ENCODE measurements around the gene IVNS1ABP.

Gene IVNS1ABP

DNA sequence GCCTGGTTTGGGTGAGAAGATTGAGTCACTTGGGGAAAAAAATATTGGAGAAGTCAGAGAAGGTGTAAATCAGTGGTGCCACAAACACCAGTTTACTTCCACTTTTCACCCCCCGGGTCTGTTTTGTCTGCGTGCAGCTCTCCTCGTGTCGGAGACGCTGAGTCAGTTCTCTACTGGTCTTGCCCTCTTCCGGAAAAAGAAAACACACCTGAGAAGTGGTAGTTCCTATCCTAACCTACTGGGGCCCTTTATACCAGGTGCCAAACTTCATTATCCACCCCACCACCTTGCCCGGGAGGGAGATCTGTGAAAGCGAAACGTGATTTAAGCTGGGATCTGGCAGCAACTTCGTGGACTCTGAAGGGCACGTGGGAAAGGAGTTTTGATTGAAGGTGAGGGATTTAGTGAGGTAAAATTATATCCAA is 855 bp upstream of the IVNS1ABP start:
- peak overlapping the region; percentile 91 for H3K4me3 ChIP-seq (ENCODE audit: low read depth, low read length)
- TF ChIP-seq CTCF (IDR thresholded peaks at IDR 0.05; ENCODE audit: low read depth, low read length), result no peak

GRCh38 chr1:185316163-185317033 is 645 bp downstream of the IVNS1ABP start:
- no peak for TF ChIP-seq CTCF (IDR thresholded peaks at IDR 0.05; ENCODE audit: low read depth, low read length)
- H3K4me3 ChIP-seq (ENCODE audit: low read depth, low read length), result peak overlapping the region; percentile 91

DNA sequence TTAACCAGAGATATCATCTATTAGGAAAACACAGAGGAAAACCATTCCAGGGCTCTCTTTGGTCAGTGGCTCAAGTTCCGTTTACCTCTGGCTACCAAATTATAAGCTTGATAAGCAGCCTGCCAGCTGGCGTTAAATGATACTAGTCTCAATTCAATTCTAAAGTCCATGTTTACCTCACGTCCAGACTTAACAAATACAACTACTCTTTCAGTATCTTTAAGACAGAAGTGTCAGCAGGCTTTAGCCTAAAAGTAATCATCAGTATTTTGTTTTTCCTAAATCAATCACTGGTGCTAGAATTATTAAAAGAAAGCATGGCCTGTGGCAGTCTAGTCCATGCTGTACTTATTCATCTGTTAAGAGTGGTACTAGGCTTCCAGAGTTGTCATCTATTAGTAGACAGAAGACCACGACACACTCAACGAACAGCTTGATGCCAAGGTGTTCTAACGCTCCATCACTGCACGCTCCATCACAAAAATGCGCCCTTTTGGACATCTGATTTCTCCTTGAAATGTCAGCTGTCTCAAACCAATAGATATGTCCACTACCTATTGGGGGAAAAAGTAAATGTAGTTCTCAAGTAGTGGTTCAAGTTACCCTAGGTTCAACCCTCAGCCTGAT is 1.5 kb downstream of the IVNS1ABP start:
- peak overlapping the region; percentile 91 for H3K4me3 ChIP-seq (ENCODE audit: low read depth, low read length)
- no peak for TF ChIP-seq CTCF (IDR thresholded peaks at IDR 0.05; ENCODE audit: low read depth, low read length)

- TF ChIP-seq CTCF (IDR thresholded peaks at IDR 0.05; ENCODE audit: low read depth, low read length), result no peak
- H3K4me3 ChIP-seq (ENCODE audit: low read depth, low read length), result peak overlapping the region; percentile 91
These were observed 2.6 kb downstream of the IVNS1ABP start for GRCh38 chr1:185314411-185314810.

DNA sequence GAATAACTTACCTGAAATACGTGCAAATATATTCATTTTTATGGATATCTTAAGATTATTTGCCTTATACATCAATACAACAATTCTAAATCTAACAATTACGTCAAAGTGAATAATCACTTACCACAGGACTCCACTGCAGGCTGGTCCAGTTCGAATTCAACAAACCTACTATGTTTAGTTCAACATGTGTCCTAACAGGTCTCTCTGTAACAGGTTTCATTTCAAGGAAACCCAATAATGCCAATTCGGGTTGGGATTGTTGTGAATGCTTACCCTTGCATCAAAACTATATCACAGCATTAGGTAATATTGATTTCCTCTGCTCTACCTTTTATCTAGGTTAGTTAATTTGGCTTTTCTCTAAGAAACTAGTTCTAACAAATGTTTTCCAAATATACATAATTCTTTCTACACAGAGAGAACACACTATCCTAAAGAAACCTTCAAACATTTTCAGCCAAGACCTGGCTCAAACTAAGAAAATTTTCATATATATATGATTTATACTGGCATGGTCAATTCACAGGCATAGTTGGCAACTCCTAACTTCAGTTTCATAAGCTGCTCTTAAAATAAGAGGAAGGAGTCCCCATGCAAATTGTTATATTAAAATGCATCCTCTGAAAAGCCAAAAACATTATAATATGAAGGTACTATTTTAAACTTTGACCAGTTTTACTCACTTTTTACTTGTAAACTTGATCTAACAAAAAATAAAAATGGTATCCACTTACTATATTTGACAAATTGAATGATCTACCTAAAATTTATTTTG is 4.5 kb downstream of the IVNS1ABP start:
- TF ChIP-seq CTCF (IDR thresholded peaks at IDR 0.05; ENCODE audit: low read depth, low read length), result no peak
- no peak overlapping the region for H3K4me3 ChIP-seq (ENCODE audit: low read depth, low read length)

DNA sequence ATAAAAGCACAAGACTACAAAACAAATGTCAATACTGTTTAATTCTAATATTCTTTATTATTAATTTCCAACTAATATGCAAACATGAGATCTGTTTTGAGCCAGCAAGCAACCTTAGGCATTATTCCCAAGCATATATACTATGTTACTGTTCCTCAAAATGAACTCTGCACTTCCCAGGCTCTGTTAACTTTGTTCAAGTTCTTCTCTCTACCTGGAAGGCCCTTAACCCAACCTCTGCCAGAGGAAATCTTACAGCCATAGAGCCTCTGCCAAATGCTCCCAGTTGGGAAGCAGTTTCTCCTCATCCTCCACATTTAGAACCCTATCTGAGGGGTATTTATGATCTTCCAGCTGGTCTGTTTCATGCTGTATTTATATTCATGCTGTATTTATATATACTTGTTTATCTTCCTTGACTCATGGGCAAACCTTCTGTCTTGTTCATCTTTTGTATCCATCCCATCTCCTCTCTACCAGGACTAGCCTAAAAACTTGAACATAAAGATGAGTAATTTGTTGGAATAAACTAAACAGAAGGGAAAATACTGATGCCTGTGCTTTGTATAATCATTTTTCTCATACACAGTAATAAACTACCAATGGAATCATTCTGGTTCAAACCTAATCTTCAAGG is 5.3 kb downstream of the IVNS1ABP start:
- TF ChIP-seq CTCF (IDR thresholded peaks at IDR 0.05; ENCODE audit: low read depth, low read length), result no peak
- no peak overlapping the region for H3K4me3 ChIP-seq (ENCODE audit: low read depth, low read length)
